GM10847 (cell line): Measurements from ENCODE around the gene LHX3.

Experiments
- POLR2A ChIP-seq: IDR thresholded peaks from 2 replicates; pipeline ENCODE4 v1.6.1; 2011; ENCODE audit not compliant: insufficient read length; ENCODE audit errors: extremely low read depth

Gene LHX3

GRCh38 chr9:136196404-136197083, 8.4 kb downstream of the LHX3 start:
- no peak for TF ChIP-seq POLR2A

DNA sequence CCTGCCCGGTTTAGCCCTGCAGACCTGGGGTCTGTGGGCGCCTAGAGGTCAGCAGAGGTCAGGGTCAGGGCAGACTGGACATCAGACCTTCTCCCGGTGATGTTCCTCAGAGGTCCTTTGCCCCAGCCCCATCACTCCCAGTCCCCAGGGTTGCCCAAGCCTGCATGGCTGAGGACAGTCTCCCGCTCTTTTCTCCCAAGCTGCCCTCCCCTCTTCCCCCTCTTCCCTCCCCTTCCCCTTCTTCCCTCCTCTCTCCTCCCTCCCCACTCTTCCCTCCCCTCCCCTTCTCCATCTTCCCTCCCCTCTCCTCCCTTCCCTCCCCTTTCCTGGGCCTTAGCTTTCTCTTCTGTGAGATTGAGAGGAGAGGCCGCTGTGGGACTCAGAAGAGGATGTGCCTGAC, 10.4 kb downstream of the LHX3 start:
- TF ChIP-seq POLR2A = no peak

DNA sequence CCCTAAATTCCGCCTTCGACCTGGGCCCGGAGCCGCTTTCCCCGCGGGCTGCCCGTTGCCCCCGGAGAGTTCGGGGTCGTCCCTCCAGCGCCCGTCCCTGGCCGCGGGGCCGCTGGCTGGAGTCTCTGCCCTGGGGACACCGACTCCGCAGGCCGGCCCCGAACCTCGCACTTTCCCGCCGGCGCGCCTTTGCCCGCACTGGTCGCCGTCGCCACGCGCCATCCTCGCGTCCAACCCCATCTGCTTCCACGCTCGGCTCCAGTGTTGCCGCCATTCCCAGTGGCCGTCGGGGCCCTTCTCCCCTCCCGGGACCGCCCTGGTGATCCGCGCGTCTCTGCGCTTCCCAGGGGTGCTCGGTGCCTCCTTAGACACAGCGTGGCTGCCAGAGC, 11.0 kb downstream of the LHX3 start:
- TF ChIP-seq POLR2A = no peak

GRCh38 chr9:136193127-136193890, 11.6 kb downstream of the LHX3 start:
- TF ChIP-seq POLR2A = no peak

DNA sequence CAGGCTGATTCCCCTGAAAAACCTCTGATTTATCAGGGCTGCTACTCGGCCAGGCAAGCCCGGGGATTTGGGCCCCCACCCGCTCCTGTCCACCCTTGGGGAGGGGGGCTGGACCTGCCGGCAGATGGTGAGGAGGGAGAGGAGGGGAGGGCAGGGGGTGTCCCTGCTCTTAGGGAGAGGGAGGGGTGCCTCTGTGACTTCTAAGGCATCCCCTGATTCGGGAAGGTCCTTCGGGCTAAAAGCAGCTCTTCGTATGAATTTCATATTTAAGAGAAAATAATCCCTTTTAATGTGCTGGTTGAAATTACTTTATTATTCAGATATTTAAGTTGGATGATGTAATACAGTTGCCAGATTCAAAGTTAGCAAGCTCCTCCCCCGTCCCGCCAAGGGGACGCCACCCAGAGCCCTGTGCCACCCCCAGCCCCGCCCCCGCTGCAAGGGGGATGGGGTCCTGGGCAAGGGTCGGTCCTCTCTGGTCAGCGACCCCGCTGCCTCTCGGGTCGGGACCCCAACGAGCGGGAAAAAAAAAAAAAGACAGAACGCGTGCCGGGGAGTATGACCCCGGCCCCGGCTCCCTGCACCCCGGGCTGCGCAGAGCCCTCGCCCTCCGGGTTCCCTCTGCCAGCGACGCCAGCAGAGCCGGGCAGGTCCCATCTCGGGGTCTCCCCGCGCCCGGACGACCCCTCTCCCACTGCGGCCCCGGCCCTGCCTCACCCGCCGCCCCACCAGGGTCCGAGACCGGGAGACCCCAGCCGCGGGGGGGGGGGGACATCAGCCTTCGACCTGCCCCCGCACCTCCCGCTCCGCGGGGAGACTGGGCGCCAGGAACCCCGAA, 12.4 kb downstream of the LHX3 start:
- TF ChIP-seq POLR2A = no peak

DNA sequence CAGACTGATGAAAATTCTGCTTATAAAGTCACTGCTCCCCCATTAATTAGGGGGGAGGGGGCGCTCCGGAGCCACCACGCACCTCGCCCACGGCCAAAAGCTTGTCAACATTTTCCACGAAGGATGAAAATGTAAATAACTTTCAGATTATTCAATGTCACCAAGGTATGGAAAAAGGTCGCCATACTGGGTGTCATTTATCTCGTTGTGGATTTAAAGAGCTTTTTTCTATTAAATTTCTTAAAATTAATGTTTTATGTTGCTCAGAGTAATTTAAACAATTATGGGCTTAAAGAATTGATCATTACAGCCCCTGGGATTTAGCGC, 13.0 kb downstream of the LHX3 start:
- TF ChIP-seq POLR2A = no peak

DNA sequence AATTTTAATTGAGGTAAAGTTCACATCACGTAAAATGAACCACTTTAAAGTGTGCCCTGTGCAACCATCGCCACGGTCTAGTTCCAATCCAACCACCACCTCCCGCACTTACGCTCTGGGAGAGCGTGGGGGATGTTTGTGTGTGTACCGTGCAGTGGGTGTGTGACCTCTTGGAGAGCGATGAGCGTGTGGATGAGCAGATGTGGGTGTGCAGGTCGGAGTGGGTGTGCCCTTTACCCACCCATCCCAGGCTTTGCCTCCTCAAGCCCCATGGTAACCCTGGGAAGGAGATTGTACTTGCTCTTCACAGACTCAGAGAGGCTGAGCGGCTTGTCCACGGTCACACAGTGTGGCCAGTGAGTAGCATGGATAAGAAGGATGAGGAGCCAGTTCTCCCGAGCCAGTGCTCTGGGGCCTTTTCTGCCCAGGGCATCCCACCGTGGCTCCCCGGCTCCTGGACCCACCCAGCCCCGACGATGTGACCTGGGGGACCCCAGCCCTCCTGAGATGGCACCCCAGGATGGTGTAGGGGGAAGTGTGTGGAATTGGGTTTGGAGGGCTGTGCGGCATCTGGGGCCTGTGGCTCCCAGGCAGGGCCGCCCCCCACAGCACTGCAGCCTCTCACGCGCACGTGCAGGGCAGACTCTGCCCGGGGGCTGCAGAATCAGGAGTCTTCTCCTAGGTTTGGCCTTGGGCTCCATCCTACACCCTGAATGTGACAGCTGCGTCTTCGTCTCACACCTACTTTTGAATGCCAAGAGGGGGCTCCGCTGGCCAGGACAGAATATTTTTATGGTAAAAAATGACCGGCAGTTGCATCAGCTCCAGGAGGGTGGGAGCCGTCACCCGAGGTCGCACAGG, 13.6 kb downstream of the LHX3 start:
- TF ChIP-seq POLR2A = no peak

DNA sequence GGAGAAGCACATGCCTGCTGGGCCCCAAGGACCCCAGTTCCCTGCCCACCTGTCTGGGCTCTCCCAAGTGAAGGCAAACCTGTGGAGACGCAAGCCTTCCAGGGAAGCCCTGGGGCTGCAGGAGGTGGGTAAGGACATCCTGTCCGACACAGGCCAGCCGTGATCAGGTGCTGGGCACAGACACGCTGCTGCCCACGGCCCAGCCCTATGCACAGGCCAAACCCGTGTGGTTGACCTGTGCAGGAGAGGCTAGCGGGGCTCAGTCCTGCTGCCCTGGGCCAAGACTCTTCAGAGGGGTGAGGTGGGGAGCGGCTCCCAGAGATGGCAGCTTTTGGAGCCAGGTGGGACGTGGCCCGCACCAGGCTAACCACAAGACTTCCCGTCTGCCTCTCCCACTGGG, 14.3 kb downstream of the LHX3 start:
- no peak for TF ChIP-seq POLR2A

GRCh38 chr9:136190237-136190601, 14.7 kb downstream of the LHX3 start:
- no peak for TF ChIP-seq POLR2A

- TF ChIP-seq POLR2A = no peak
Measured at GRCh38 chr9:136189394-136190236, 15.3 kb downstream of the LHX3 start.

DNA sequence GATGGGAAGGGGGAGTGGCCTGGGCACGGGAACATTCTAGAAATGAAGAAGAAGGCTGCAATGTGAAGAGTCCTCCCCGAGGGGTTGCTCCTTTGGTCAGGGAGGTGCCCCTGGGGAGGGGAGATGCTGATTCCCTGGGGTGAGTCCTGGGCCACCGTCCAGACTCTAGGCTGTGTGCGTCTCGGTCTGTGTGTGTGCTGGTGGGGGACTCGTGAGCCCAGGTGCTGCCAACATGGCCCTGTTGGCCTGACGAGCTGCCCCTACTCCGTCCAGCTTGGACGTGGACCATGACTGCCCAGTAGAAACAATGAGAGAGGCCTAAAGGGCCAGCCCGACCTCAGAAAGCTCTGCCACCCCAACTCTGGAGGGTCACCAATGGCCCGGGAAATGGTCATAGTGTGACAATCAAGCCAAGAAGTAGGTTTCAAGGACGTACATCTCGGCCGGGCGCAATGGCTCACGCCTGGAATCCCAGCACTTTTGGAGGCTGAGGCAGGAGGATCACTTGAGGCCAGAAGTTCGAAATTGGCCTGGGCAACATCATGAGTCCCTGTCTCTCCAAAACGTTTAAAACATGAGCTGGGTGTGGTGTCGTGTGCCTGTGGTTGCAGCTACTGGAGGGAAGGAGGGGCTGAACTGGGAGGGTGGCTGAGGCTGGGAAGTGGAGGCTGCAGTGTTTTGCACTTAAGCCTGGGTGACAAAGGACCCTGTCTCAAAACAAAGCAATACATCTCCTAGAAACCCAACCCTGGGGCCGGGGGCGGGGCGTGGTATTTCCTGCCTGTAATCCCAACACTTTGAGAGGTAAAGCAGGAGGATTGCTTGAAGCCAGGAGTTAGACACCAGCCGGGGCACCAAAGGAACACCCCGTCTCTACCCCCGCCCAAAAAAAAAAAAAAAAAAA, 17.0 kb downstream of the LHX3 start:
- no peak for TF ChIP-seq POLR2A

- TF ChIP-seq POLR2A = no peak
Measured at GRCh38 chr9:136187197-136187596, 17.7 kb downstream of the LHX3 start.

- no peak for TF ChIP-seq POLR2A
Measured at GRCh38 chr9:136186386-136186785, 18.5 kb downstream of the LHX3 start.

- no peak for TF ChIP-seq POLR2A
Measured at GRCh38 chr9:136185596-136186366, 19.1 kb downstream of the LHX3 start.
